HepG2 (cell line): ENCODE data around the gene C9orf50. TPM values are rescaled to one million over a fixed set of nuclear protein-coding genes. Genes with fewer than 3 reads are reported as not detected.

Experiments used
- EEA1 ChIP-seq: sonication (generic); formaldehyde crosslinking; IDR thresholded peaks from 2 replicates; pipeline ENCODE4 v1.5.1; 2020; ENCODE audit warnings: mild to moderate bottlenecking, missing genetic modification reagents, borderline replicate concordance
- HDAC1 ChIP-seq: sonication (generic); formaldehyde crosslinking; IDR thresholded peaks from 2 replicates; pipeline ENCODE4 v1.5.1; 2020; ENCODE audit warnings: mild to moderate bottlenecking, missing genetic modification reagents
- MIER3 ChIP-seq: IDR thresholded peaks from 2 replicates; pipeline ENCODE4 v1.6.1; 2016; ENCODE audit warnings: missing compliant biosample characterization, borderline replicate concordance
- PLRG1 ChIP-seq: fragments of 450-650 bp; conservative IDR thresholded peaks from 2 replicates; pipeline ENCODE4 v1.6.1; 2016
- SMAD9 ChIP-seq: sonication (generic); formaldehyde crosslinking; IDR thresholded peaks from 2 replicates; pipeline ENCODE4 v1.5.1; 2020; ENCODE audit warnings: mild to moderate bottlenecking, missing genetic modification reagents
- SRSF9 ChIP-seq: fragments of 200-400 bp; formaldehyde crosslinking; IDR thresholded peaks from 2 replicates; pipeline ENCODE4 v1.6.1; 2018; ENCODE audit warnings: borderline replicate concordance, mild to moderate bottlenecking, low read depth, low read length; ENCODE audit not compliant: insufficient read depth, poor library complexity, severe bottlenecking
- ZFP36 ChIP-seq: fragments of 150-350 bp; IDR thresholded peaks from 2 replicates; pipeline ENCODE4 v1.6.1; 2018; ENCODE audit warnings: borderline replicate concordance, low read length, low read depth; ENCODE audit not compliant: partially characterized antibody
- ZNF232 ChIP-seq: sonication (generic); formaldehyde crosslinking; IDR thresholded peaks from 2 replicates; pipeline ENCODE4 v1.4.0; 2020; ENCODE audit warnings: missing genetic modification reagents, borderline replicate concordance
- ZNF674 ChIP-seq: sonication (generic); formaldehyde crosslinking; IDR thresholded peaks from 2 replicates; pipeline ENCODE4 v1.5.0; 2020; ENCODE audit warnings: low read depth, mild to moderate bottlenecking, missing genetic modification reagents
- polyA plus RNA-seq, 8 experiments: library from polyadenylated mRNA; depleted of rRNA in 3 of 8; stranded (reverse) in 7 of 8; unstranded in 1 of 8; fragments of >200 nt; fragmentation: Illumina TruSeq in 4 of 8; extraction: Trizol in 4 of 8; gene quantifications; 2 replicates each; pipeline versions ENCODE4 v1.2.1 to v1.2.3, GENCODE V29; 2011 to 2016; ENCODE audit warnings: low read depth in 4 of 8, missing spikeins in 1 of 8, mixed read lengths in 1 of 8; ENCODE audit not compliant: insufficient read depth in 1 of 8
- total RNA-seq, 5 experiments: library from RNA; depleted of rRNA; stranded (reverse); fragments of >200 nt; fragmentation: Illumina TruSeq; extraction: Trizol; gene quantifications; 2 replicates each; pipeline ENCODE4 v1.2.3, GENCODE V29; 2016; ENCODE audit warnings: low read depth in 1 of 5
- TF ChIP-seq, protein P1 (sequence below): sonication (generic); formaldehyde crosslinking; IDR thresholded peaks from 2 replicates; pipeline ENCODE4 v1.8.1; 2022; ENCODE audit warnings: mild to moderate bottlenecking, missing genetic modification reagents
- TF ChIP-seq, protein P2 (sequence below): sonication (generic); formaldehyde crosslinking; IDR thresholded peaks from 2 replicates; pipeline ENCODE4 v1.9.0; 2021; ENCODE audit warnings: mild to moderate bottlenecking, missing genetic modification reagents
- TF ChIP-seq, protein P3 (sequence below): sonication (generic); formaldehyde crosslinking; IDR thresholded peaks from 2 replicates; pipeline ENCODE4 v1.8.1; 2023; ENCODE audit warnings: missing genetic modification reagents, mild to moderate bottlenecking, borderline replicate concordance
- TF ChIP-seq, protein P4 (sequence below): sonication (generic); formaldehyde crosslinking; conservative IDR thresholded peaks from 2 replicates; pipeline ENCODE4 v1.8.1; 2023; ENCODE audit warnings: missing genetic modification reagents
- TF ChIP-seq, protein P5 (sequence below): sonication (generic); formaldehyde crosslinking; IDR thresholded peaks from 2 replicates; pipeline ENCODE4 v1.5.1; 2020; ENCODE audit warnings: mild to moderate bottlenecking, moderate library complexity, missing genetic modification reagents

Gene C9orf50
- total and polyA plus RNA-seq, 2 of the 13 experiments (the other 11 are each of a cell fraction or from before 2014, with no cell fraction given), result not detected

DNA sequence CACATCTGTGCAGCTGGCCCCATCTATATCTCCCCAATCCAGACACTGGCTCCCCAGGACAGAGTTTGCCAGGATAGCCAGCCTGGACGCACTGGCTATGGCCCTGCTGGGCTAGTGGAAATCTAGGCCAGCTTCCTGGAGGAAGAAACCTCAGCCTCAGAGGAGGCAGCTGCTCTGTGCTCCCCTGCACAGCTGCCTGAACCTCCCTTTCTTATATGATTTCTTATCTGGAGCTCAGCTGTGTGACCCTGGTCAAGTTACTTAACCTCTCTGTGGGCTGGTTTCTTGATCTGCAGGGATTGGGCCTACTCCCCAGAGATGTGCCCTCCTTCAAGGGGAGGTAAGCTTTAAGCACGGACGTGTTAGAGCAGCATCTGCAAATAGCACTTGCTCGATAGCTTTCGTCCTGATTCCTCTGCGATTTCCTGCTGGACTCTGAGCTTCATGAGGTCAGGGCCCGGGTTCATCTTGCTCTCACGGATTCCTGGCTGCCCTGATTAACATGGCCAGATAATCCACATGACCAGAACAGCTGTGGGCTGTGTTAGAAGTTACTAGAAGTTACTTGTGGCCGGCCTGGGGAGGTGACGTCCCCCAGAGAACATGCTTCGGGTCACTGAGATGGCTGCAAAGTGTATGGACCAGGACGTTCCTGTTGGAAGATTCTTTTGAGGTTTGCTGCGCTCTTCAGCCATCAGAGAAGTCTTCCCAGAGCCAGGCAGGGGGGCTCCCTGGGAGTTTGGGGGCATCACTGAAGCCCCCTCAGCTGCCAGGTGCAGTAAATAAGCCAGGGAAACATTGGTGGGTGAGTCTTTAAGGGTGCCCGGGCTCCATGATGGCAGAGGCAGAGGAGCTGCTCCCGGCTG is 14.5 kb downstream of the C9orf50 start (continued):
- TF ChIP-seq, protein P1, sequence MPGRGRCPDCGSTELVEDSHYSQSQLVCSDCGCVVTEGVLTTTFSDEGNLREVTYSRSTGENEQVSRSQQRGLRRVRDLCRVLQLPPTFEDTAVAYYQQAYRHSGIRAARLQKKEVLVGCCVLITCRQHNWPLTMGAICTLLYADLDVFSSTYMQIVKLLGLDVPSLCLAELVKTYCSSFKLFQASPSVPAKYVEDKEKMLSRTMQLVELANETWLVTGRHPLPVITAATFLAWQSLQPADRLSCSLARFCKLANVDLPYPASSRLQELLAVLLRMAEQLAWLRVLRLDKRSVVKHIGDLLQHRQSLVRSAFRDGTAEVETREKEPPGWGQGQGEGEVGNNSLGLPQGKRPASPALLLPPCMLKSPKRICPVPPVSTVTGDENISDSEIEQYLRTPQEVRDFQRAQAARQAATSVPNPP (CRISPR knock-in tag), result no peak
- TF ChIP-seq MIER3, result peak; percentile 77; the same call in 1 of the 2 replicates
- no peak for TF ChIP-seq SRSF9
- TF ChIP-seq, protein P2, sequence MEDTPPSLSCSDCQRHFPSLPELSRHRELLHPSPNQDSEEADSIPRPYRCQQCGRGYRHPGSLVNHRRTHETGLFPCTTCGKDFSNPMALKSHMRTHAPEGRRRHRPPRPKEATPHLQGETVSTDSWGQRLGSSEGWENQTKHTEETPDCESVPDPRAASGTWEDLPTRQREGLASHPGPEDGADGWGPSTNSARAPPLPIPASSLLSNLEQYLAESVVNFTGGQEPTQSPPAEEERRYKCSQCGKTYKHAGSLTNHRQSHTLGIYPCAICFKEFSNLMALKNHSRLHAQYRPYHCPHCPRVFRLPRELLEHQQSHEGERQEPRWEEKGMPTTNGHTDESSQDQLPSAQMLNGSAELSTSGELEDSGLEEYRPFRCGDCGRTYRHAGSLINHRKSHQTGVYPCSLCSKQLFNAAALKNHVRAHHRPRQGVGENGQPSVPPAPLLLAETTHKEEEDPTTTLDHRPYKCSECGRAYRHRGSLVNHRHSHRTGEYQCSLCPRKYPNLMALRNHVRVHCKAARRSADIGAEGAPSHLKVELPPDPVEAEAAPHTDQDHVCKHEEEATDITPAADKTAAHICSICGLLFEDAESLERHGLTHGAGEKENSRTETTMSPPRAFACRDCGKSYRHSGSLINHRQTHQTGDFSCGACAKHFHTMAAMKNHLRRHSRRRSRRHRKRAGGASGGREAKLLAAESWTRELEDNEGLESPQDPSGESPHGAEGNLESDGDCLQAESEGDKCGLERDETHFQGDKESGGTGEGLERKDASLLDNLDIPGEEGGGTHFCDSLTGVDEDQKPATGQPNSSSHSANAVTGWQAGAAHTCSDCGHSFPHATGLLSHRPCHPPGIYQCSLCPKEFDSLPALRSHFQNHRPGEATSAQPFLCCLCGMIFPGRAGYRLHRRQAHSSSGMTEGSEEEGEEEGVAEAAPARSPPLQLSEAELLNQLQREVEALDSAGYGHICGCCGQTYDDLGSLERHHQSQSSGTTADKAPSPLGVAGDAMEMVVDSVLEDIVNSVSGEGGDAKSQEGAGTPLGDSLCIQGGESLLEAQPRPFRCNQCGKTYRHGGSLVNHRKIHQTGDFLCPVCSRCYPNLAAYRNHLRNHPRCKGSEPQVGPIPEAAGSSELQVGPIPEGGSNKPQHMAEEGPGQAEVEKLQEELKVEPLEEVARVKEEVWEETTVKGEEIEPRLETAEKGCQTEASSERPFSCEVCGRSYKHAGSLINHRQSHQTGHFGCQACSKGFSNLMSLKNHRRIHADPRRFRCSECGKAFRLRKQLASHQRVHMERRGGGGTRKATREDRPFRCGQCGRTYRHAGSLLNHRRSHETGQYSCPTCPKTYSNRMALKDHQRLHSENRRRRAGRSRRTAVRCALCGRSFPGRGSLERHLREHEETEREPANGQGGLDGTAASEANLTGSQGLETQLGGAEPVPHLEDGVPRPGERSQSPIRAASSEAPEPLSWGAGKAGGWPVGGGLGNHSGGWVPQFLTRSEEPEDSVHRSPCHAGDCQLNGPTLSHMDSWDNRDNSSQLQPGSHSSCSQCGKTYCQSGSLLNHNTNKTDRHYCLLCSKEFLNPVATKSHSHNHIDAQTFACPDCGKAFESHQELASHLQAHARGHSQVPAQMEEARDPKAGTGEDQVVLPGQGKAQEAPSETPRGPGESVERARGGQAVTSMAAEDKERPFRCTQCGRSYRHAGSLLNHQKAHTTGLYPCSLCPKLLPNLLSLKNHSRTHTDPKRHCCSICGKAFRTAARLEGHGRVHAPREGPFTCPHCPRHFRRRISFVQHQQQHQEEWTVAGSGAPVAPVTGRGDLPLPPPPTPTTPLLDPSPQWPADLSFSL (CRISPR knock-in tag), result no peak
- TF ChIP-seq ZNF674, result no peak
- TF ChIP-seq, protein P3, sequence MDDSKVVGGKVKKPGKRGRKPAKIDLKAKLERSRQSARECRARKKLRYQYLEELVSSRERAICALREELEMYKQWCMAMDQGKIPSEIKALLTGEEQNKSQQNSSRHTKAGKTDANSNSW (CRISPR knock-in tag), result no peak
- TF ChIP-seq SMAD9 (CRISPR knock-in tag), result no peak
- TF ChIP-seq HDAC1 (CRISPR knock-in tag), result peak; percentile 69; the same call in 1 of the 2 replicates
- no peak for TF ChIP-seq PLRG1
- TF ChIP-seq ZNF232 (CRISPR knock-in tag), result no peak; the same call in 1 of the 2 replicates
- TF ChIP-seq, protein P4, sequence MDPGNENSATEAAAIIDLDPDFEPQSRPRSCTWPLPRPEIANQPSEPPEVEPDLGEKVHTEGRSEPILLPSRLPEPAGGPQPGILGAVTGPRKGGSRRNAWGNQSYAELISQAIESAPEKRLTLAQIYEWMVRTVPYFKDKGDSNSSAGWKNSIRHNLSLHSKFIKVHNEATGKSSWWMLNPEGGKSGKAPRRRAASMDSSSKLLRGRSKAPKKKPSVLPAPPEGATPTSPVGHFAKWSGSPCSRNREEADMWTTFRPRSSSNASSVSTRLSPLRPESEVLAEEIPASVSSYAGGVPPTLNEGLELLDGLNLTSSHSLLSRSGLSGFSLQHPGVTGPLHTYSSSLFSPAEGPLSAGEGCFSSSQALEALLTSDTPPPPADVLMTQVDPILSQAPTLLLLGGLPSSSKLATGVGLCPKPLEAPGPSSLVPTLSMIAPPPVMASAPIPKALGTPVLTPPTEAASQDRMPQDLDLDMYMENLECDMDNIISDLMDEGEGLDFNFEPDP, result no peak
- TF ChIP-seq EEA1, result no peak
- TF ChIP-seq, protein P5, sequence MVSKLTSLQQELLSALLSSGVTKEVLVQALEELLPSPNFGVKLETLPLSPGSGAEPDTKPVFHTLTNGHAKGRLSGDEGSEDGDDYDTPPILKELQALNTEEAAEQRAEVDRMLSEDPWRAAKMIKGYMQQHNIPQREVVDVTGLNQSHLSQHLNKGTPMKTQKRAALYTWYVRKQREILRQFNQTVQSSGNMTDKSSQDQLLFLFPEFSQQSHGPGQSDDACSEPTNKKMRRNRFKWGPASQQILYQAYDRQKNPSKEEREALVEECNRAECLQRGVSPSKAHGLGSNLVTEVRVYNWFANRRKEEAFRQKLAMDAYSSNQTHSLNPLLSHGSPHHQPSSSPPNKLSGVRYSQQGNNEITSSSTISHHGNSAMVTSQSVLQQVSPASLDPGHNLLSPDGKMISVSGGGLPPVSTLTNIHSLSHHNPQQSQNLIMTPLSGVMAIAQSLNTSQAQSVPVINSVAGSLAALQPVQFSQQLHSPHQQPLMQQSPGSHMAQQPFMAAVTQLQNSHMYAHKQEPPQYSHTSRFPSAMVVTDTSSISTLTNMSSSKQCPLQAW (CRISPR knock-in tag), result no peak
- TF ChIP-seq ZFP36, result peak; percentile 85
